Measurements from ENCODE around the gene FMO5.

DNA sequence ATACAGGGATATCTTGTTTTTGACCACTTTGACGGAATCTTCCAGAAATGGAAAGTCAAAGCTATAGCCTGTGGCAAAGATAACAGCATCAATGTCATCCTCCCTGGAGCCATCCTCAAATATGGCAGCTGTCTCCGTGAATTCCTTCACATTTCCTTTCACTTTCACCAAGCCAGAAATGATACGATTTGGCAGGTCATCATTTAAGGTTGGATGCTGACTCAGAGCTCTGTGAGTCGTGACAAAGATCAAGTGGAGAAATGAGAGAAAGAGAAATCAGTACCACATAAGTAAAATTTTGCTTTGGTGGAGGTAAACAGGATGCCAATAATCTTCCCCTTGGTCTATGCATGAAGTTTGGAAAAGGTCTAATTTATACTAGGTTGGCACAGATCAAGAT is 23.9 kb downstream of the FMO5 start:
- TF ChIP-seq CREB1 (CRISPR knock-in tag; IDR thresholded peaks at IDR 0.05; ENCODE audit: low read depth), result no peak
- TF ChIP-seq, protein P1, sequence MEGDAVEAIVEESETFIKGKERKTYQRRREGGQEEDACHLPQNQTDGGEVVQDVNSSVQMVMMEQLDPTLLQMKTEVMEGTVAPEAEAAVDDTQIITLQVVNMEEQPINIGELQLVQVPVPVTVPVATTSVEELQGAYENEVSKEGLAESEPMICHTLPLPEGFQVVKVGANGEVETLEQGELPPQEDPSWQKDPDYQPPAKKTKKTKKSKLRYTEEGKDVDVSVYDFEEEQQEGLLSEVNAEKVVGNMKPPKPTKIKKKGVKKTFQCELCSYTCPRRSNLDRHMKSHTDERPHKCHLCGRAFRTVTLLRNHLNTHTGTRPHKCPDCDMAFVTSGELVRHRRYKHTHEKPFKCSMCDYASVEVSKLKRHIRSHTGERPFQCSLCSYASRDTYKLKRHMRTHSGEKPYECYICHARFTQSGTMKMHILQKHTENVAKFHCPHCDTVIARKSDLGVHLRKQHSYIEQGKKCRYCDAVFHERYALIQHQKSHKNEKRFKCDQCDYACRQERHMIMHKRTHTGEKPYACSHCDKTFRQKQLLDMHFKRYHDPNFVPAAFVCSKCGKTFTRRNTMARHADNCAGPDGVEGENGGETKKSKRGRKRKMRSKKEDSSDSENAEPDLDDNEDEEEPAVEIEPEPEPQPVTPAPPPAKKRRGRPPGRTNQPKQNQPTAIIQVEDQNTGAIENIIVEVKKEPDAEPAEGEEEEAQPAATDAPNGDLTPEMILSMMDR (conservative IDR thresholded peaks at IDR 0.05; ENCODE audit: low read depth in 2 of 2), result no peak
- no peak for TF ChIP-seq EZH2phosphoT487 (IDR thresholded peaks at IDR 0.05; ENCODE audit: unreplicated experiment)
- no peak for TF ChIP-seq ZNF331 (CRISPR knock-in tag; IDR thresholded peaks at IDR 0.05; ENCODE audit: low read depth)
- TF ChIP-seq EZH2 (IDR thresholded peaks at IDR 0.05; ENCODE audit: low read depth, unreplicated experiment), result no peak
- no peak for TF ChIP-seq POLR2AphosphoS5 (IDR thresholded peaks at IDR 0.05; ENCODE audit: low read depth)
- no peak for TF ChIP-seq STAT1 (IDR thresholded peaks at IDR 0.05; ENCODE audit: unreplicated experiment)
- TF ChIP-seq, protein P2, sequence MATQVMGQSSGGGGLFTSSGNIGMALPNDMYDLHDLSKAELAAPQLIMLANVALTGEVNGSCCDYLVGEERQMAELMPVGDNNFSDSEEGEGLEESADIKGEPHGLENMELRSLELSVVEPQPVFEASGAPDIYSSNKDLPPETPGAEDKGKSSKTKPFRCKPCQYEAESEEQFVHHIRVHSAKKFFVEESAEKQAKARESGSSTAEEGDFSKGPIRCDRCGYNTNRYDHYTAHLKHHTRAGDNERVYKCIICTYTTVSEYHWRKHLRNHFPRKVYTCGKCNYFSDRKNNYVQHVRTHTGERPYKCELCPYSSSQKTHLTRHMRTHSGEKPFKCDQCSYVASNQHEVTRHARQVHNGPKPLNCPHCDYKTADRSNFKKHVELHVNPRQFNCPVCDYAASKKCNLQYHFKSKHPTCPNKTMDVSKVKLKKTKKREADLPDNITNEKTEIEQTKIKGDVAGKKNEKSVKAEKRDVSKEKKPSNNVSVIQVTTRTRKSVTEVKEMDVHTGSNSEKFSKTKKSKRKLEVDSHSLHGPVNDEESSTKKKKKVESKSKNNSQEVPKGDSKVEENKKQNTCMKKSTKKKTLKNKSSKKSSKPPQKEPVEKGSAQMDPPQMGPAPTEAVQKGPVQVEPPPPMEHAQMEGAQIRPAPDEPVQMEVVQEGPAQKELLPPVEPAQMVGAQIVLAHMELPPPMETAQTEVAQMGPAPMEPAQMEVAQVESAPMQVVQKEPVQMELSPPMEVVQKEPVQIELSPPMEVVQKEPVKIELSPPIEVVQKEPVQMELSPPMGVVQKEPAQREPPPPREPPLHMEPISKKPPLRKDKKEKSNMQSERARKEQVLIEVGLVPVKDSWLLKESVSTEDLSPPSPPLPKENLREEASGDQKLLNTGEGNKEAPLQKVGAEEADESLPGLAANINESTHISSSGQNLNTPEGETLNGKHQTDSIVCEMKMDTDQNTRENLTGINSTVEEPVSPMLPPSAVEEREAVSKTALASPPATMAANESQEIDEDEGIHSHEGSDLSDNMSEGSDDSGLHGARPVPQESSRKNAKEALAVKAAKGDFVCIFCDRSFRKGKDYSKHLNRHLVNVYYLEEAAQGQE (IDR thresholded peaks at IDR 0.05; ENCODE audit: unreplicated experiment), result no peak

Data from GM23338 (cell line).